ENCODE measurements around the gene SEMA6C.
"Not testable (repeated sequence)": the region's sequence is repeated elsewhere in the genome, so short reads cannot be mapped to it uniquely, and the experiment has no call there.

SEMA6C gene

GRCh38 chr1:151146412-151147131 lies at the start of gene SEMA6C:
Gene SEMA6C (minus strand): TSS chr1:151146631. CDS start chr1:151142621, 4,010 bp downstream.
- ATAC-seq, result peak; percentile 99
- no peaks in the 10 kb centered on the region for H3K36me3 Mint-ChIP-seq
- H3K4me1 Mint-ChIP-seq, result peaks cover 18% of the 10 kb centered on the region
- peak within 1 kb of the TSS; percentile 3 for H3K27ac Mint-ChIP-seq
- H3K4me3 Mint-ChIP-seq, result peak within 1 kb of the TSS; percentile 86
- H3K27me3 Mint-ChIP-seq, result peaks cover 11% of the 10 kb centered on the region
- H3K9me3 Mint-ChIP-seq, result no peaks in the 10 kb centered on the region

GRCh38 chr1:151194894-151195594 lies 48.6 kb upstream of the SEMA6C start:
- Mint-ChIP-seq H3K4me3 (peak overlapping the region; percentile 18), H3K36me3 (peaks cover 17% of the 10 kb centered on the region), H3K4me1 (peaks cover 40% of the 10 kb centered on the region)
- not testable (repeated sequence) for H3K9me3 Mint-ChIP-seq, H3K27me3 Mint-ChIP-seq, H3K27ac Mint-ChIP-seq, ATAC-seq

GRCh38 chr1:151193856-151194255 lies 47.4 kb upstream of the SEMA6C start:
- Mint-ChIP-seq H3K9me3 (no peaks in the 10 kb centered on the region), H3K4me3 (no peak overlapping the region), H3K27ac (no peak overlapping the region), H3K27me3 (no peaks in the 10 kb centered on the region), H3K4me1 (peaks cover 36% of the 10 kb centered on the region), H3K36me3 (peaks cover 6% of the 10 kb centered on the region)
- ATAC-seq, result no peak

GRCh38 chr1:151193304-151193703 lies 46.9 kb upstream of the SEMA6C start:
- H3K27me3 Mint-ChIP-seq, result no peaks in the 10 kb centered on the region
- no peak for ATAC-seq
- no peak overlapping the region for H3K4me3 Mint-ChIP-seq

GRCh38 chr1:151192047-151192446 lies 45.6 kb upstream of the SEMA6C start:
- Mint-ChIP-seq H3K4me3 (no peak overlapping the region), H3K4me1 (peaks cover 37% of the 10 kb centered on the region), H3K9me3 (no peaks in the 10 kb centered on the region), H3K36me3 (no peaks in the 10 kb centered on the region), H3K27ac (no peak overlapping the region), H3K27me3 (no peaks in the 10 kb centered on the region)
- no peak for ATAC-seq

More at GRCh38 chr1:151193304-151193703, 46.9 kb upstream of the SEMA6C start:
- H3K36me3 Mint-ChIP-seq, result no peaks in the 10 kb centered on the region
- no peaks in the 10 kb centered on the region for H3K9me3 Mint-ChIP-seq
- peaks cover 36% of the 10 kb centered on the region for H3K4me1 Mint-ChIP-seq
- H3K27ac Mint-ChIP-seq, result no peak overlapping the region

- Mint-ChIP-seq H3K9me3 (no peaks in the 10 kb centered on the region), H3K27ac (peak within 1 kb of the TSS; percentile 95), H3K27me3 (no peaks in the 10 kb centered on the region), H3K4me3 (peak within 1 kb of the TSS; percentile 95), H3K4me1 (peaks cover 36% of the 10 kb centered on the region), H3K36me3 (peaks cover 10% of the 10 kb centered on the region)
- peak; percentile 96 for ATAC-seq
Observed at GRCh38 chr1:151189637-151190445, 43.4 kb upstream of the SEMA6C start, which contains the start of gene VPS72. Gene VPS72 (minus strand): TSS chr1:151190197. CDS start chr1:151190121, 76 bp downstream.

GRCh38 chr1:151188667-151189066 lies 42.2 kb upstream of the SEMA6C start:
- not testable (repeated sequence) for H3K9me3 Mint-ChIP-seq, ATAC-seq, H3K27me3 Mint-ChIP-seq
- Mint-ChIP-seq H3K36me3 (peaks cover 21% of the 10 kb centered on the region), H3K4me3 (peak overlapping the region; percentile 95), H3K4me1 (peaks cover 36% of the 10 kb centered on the region), H3K27ac (peak overlapping the region; percentile 95)

- H3K27ac Mint-ChIP-seq, result no peak overlapping the region
- H3K4me3 Mint-ChIP-seq, result no peak overlapping the region
- no peak for ATAC-seq
- no peaks in the 10 kb centered on the region for H3K9me3 Mint-ChIP-seq
- H3K36me3 Mint-ChIP-seq, result peaks cover 29% of the 10 kb centered on the region
- no peaks in the 10 kb centered on the region for H3K27me3 Mint-ChIP-seq
- H3K4me1 Mint-ChIP-seq, result peaks cover 36% of the 10 kb centered on the region
Observed at GRCh38 chr1:151187205-151187604, 40.8 kb upstream of the SEMA6C start.

- no peak for ATAC-seq
- Mint-ChIP-seq H3K4me3 (no peak overlapping the region), H3K9me3 (no peaks in the 10 kb centered on the region), H3K27me3 (no peaks in the 10 kb centered on the region), H3K27ac (peak overlapping the region; percentile 7), H3K36me3 (peaks cover 51% of the 10 kb centered on the region), H3K4me1 (peaks cover 21% of the 10 kb centered on the region)
Observed at GRCh38 chr1:151184211-151184610, 37.8 kb upstream of the SEMA6C start.

- no peaks in the 10 kb centered on the region for H3K9me3 Mint-ChIP-seq
- ATAC-seq, result no peak
- H3K4me3 Mint-ChIP-seq, result no peak overlapping the region
- peaks cover 7% of the 10 kb centered on the region for H3K4me1 Mint-ChIP-seq
- no peaks in the 10 kb centered on the region for H3K27me3 Mint-ChIP-seq
- H3K27ac Mint-ChIP-seq, result no peak overlapping the region
- H3K36me3 Mint-ChIP-seq, result peaks cover 64% of the 10 kb centered on the region
Observed at GRCh38 chr1:151176514-151177045, 30.1 kb upstream of the SEMA6C start.

GRCh38 chr1:151175863-151176262 lies 29.4 kb upstream of the SEMA6C start, which contains the start of gene TMOD4:
Gene TMOD4 (minus strand): TSS chr1:151175981. CDS start chr1:151174875, 1,106 bp downstream.
- Mint-ChIP-seq H3K9me3 (no peaks in the 10 kb centered on the region), H3K27me3 (no peaks in the 10 kb centered on the region), H3K36me3 (peaks cover 57% of the 10 kb centered on the region), H3K4me1 (peaks cover 7% of the 10 kb centered on the region), H3K27ac (peak within 1 kb of the TSS; percentile 24), H3K4me3 (no peak within 1 kb of the TSS)
- ATAC-seq, result peak; percentile 64

GRCh38 chr1:151175041-151175741 lies 28.8 kb upstream of the SEMA6C start:
- no peak overlapping the region for H3K4me3 Mint-ChIP-seq
- no peaks in the 10 kb centered on the region for H3K27me3 Mint-ChIP-seq
- H3K4me1 Mint-ChIP-seq, result peaks cover 7% of the 10 kb centered on the region
- H3K36me3 Mint-ChIP-seq, result peaks cover 50% of the 10 kb centered on the region
- peak overlapping the region; percentile 24 for H3K27ac Mint-ChIP-seq
- H3K9me3 Mint-ChIP-seq, result no peaks in the 10 kb centered on the region
- ATAC-seq, result no peak

GRCh38 chr1:151171190-151171589 lies 24.8 kb upstream of the SEMA6C start:
- no peak overlapping the region for H3K27ac Mint-ChIP-seq
- peaks cover 26% of the 10 kb centered on the region for H3K36me3 Mint-ChIP-seq

GRCh38 chr1:151167116-151167515 lies 20.7 kb upstream of the SEMA6C start:
- no peak for ATAC-seq
- H3K36me3 Mint-ChIP-seq, result no peaks in the 10 kb centered on the region
- peaks cover 34% of the 10 kb centered on the region for H3K4me1 Mint-ChIP-seq
- no peaks in the 10 kb centered on the region for H3K27me3 Mint-ChIP-seq
- H3K27ac Mint-ChIP-seq, result peak overlapping the region; percentile 79
- no peaks in the 10 kb centered on the region for H3K9me3 Mint-ChIP-seq
- H3K4me3 Mint-ChIP-seq, result peak overlapping the region; percentile 73

More at GRCh38 chr1:151171190-151171589, 24.8 kb upstream of the SEMA6C start:
- peaks cover 14% of the 10 kb centered on the region for H3K4me1 Mint-ChIP-seq
- no peaks in the 10 kb centered on the region for H3K27me3 Mint-ChIP-seq
- ATAC-seq, result no peak
- H3K4me3 Mint-ChIP-seq, result no peak overlapping the region
- no peaks in the 10 kb centered on the region for H3K9me3 Mint-ChIP-seq
